ENCODE data around the gene FMNL1.

FMNL1 gene

GRCh38 chr17:45261577-45262515, 40.2 kb downstream of the FMNL1 start, which contains the start of gene SPATA32:
SPATA32 (minus strand) TSS chr17:45262094; CDS start chr17:45262016, 78 bp downstream.
- H3K4me3 ChIP-seq (replicated peaks; ENCODE audit: low read depth, low read length): peak within 1 kb of the TSS; percentile 57

GRCh38 chr17:45262516-45263476, 41.1 kb downstream of the FMNL1 start:
- Histone ChIP-seq H3K27me3 (replicated peaks; ENCODE audit: control insufficient read depth, insufficient read depth, low read length) (no peaks in the 10 kb centered on the region), H3K4me3 (replicated peaks; ENCODE audit: low read depth, low read length) (peak overlapping the region; percentile 57), H3K36me3 (ENCODE audit: control insufficient read depth, insufficient read depth, low read length) (peaks cover 36% of the 10 kb centered on the region)
- DNase-seq (ENCODE audit: extremely low read depth, insufficient read length): no peak
- TF ChIP-seq CTCF (IDR thresholded peaks at IDR 0.05; ENCODE audit: insufficient read depth, low read length, poor library complexity, severe bottlenecking): no peak

More at GRCh38 chr17:45261577-45262515, 40.2 kb downstream of the FMNL1 start, which contains the start of gene SPATA32:
- no peaks in the 10 kb centered on the region for H3K27me3 ChIP-seq (replicated peaks; ENCODE audit: control insufficient read depth, insufficient read depth, low read length)
- no peak for TF ChIP-seq CTCF (IDR thresholded peaks at IDR 0.05; ENCODE audit: insufficient read depth, low read length, poor library complexity, severe bottlenecking)
- peaks cover 27% of the 10 kb centered on the region for H3K36me3 ChIP-seq (ENCODE audit: control insufficient read depth, insufficient read depth, low read length)
- DNase-seq (ENCODE audit: extremely low read depth, insufficient read length): peak; percentile 74

GRCh38 chr17:45263477-45263860, 41.8 kb downstream of the FMNL1 start:
- peaks cover 40% of the 10 kb centered on the region for H3K36me3 ChIP-seq (ENCODE audit: control insufficient read depth, insufficient read depth, low read length)
- DNase-seq (ENCODE audit: extremely low read depth, insufficient read length): no peak
- TF ChIP-seq CTCF (IDR thresholded peaks at IDR 0.05; ENCODE audit: insufficient read depth, low read length, poor library complexity, severe bottlenecking): no peak
- no peak overlapping the region for H3K4me3 ChIP-seq (replicated peaks; ENCODE audit: low read depth, low read length)
- H3K27me3 ChIP-seq (replicated peaks; ENCODE audit: control insufficient read depth, insufficient read depth, low read length): no peaks in the 10 kb centered on the region

- Histone ChIP-seq H3K27me3 (replicated peaks; ENCODE audit: control insufficient read depth, insufficient read depth, low read length) (no peaks in the 10 kb centered on the region), H3K36me3 (ENCODE audit: control insufficient read depth, insufficient read depth, low read length) (peaks cover 43% of the 10 kb centered on the region), H3K4me3 (replicated peaks; ENCODE audit: low read depth, low read length) (no peak overlapping the region)
- no peak for DNase-seq (ENCODE audit: extremely low read depth, insufficient read length)
- TF ChIP-seq CTCF (IDR thresholded peaks at IDR 0.05; ENCODE audit: insufficient read depth, low read length, poor library complexity, severe bottlenecking): no peak
These were observed 42.7 kb downstream of the FMNL1 start for GRCh38 chr17:45264430-45264829.

- TF ChIP-seq CTCF (IDR thresholded peaks at IDR 0.05; ENCODE audit: insufficient read depth, low read length, poor library complexity, severe bottlenecking): no peak
- Histone ChIP-seq H3K4me3 (replicated peaks; ENCODE audit: low read depth, low read length) (no peak overlapping the region), H3K36me3 (ENCODE audit: control insufficient read depth, insufficient read depth, low read length) (peaks cover 45% of the 10 kb centered on the region), H3K27me3 (replicated peaks; ENCODE audit: control insufficient read depth, insufficient read depth, low read length) (no peaks in the 10 kb centered on the region)
- DNase-seq (ENCODE audit: extremely low read depth, insufficient read length): no peak
These were observed 43.3 kb downstream of the FMNL1 start for GRCh38 chr17:45264988-45265387.
